ENCODE data around the gene KRT80. TPM values are rescaled to one million over a fixed set of nuclear protein-coding genes. Genes with fewer than 3 reads are reported as not detected.

Gene KRT80
- total RNA-seq, 2 experiments from 2014 or later, result not detected

- Mint-ChIP-seq H3K4me1 (ENCODE audit: low read depth) (no peaks in the 10 kb centered on the region), H3K9me3 (no peaks in the 10 kb centered on the region), H3K27me3 (ENCODE audit: low read depth) (no peaks in the 10 kb centered on the region), H3K4me3 (no peak overlapping the region), H3K36me3 (ENCODE audit: low read depth) (no peaks in the 10 kb centered on the region), H3K27ac (no peak overlapping the region)
- DNase-seq, result no peak
- CTCF ChIA-PET, result no interaction called here
- intact Hi-C loops (cut with micrococcal nuclease), result no loop called here
Observed at GRCh38 chr12:52186118-52186840, 5.5 kb downstream of the KRT80 start.

- no peak for DNase-seq
- H3K4me1 Mint-ChIP-seq (ENCODE audit: low read depth), result no peaks in the 10 kb centered on the region
- no peaks in the 10 kb centered on the region for H3K27me3 Mint-ChIP-seq (ENCODE audit: low read depth)
- H3K4me3 Mint-ChIP-seq, result no peak overlapping the region
- H3K9me3 Mint-ChIP-seq, result no peaks in the 10 kb centered on the region
- intact Hi-C loops (cut with micrococcal nuclease), result no loop called here
- no peak overlapping the region for H3K27ac Mint-ChIP-seq
- no peaks in the 10 kb centered on the region for H3K36me3 Mint-ChIP-seq (ENCODE audit: low read depth)
- CTCF ChIA-PET, result interaction anchor here (0.7 kb wide), 1 partner anchor 94 kb away, joined by 3 read pairs; no protein-coding TSS in a partner anchor
Observed at GRCh38 chr12:52185400-52185967, 6.3 kb downstream of the KRT80 start.

- H3K9me3 Mint-ChIP-seq, result no peaks in the 10 kb centered on the region
- CTCF ChIA-PET, result interaction anchor here (0.7 kb wide), 1 partner anchor 94 kb away, joined by 3 read pairs; no protein-coding TSS in a partner anchor
- no peak overlapping the region for H3K27ac Mint-ChIP-seq
- H3K36me3 Mint-ChIP-seq (ENCODE audit: low read depth), result no peaks in the 10 kb centered on the region
- intact Hi-C loops (cut with micrococcal nuclease), result no loop called here
- DNase-seq, result no peak
- H3K27me3 Mint-ChIP-seq (ENCODE audit: low read depth), result no peaks in the 10 kb centered on the region
- no peaks in the 10 kb centered on the region for H3K4me1 Mint-ChIP-seq (ENCODE audit: low read depth)
- no peak overlapping the region for H3K4me3 Mint-ChIP-seq
Observed at GRCh38 chr12:52184813-52185212, 7.0 kb downstream of the KRT80 start.

GRCh38 chr12:52183971-52184370 is 7.8 kb downstream of the KRT80 start:
- H3K27me3 Mint-ChIP-seq (ENCODE audit: low read depth), result no peaks in the 10 kb centered on the region
- H3K4me3 Mint-ChIP-seq, result no peak overlapping the region
- intact Hi-C loops (cut with micrococcal nuclease), result no loop called here
- H3K4me1 Mint-ChIP-seq (ENCODE audit: low read depth), result no peaks in the 10 kb centered on the region
- DNase-seq, result no peak
- no peak overlapping the region for H3K27ac Mint-ChIP-seq
- no peaks in the 10 kb centered on the region for H3K9me3 Mint-ChIP-seq
- no peaks in the 10 kb centered on the region for H3K36me3 Mint-ChIP-seq (ENCODE audit: low read depth)
- CTCF ChIA-PET, result no interaction called here

- CTCF ChIA-PET, result no interaction called here
- H3K4me3 Mint-ChIP-seq, result no peak overlapping the region
- H3K4me1 Mint-ChIP-seq (ENCODE audit: low read depth), result no peaks in the 10 kb centered on the region
- no peaks in the 10 kb centered on the region for H3K9me3 Mint-ChIP-seq
- no peak overlapping the region for H3K27ac Mint-ChIP-seq
- intact Hi-C loops (cut with micrococcal nuclease), result no loop called here
- DNase-seq, result no peak
- no peaks in the 10 kb centered on the region for H3K27me3 Mint-ChIP-seq (ENCODE audit: low read depth)
- no peaks in the 10 kb centered on the region for H3K36me3 Mint-ChIP-seq (ENCODE audit: low read depth)
Observed at GRCh38 chr12:52183544-52183910, 8.3 kb downstream of the KRT80 start.

- CTCF ChIA-PET, result no interaction called here
- no peaks in the 10 kb centered on the region for H3K4me1 Mint-ChIP-seq (ENCODE audit: low read depth)
- intact Hi-C loops (cut with micrococcal nuclease), result no loop called here
- H3K9me3 Mint-ChIP-seq, result no peaks in the 10 kb centered on the region
- no peak for DNase-seq
- H3K4me3 Mint-ChIP-seq, result no peak overlapping the region
- H3K27me3 Mint-ChIP-seq (ENCODE audit: low read depth), result no peaks in the 10 kb centered on the region
- no peak overlapping the region for H3K27ac Mint-ChIP-seq
- no peaks in the 10 kb centered on the region for H3K36me3 Mint-ChIP-seq (ENCODE audit: low read depth)
Observed at GRCh38 chr12:52182898-52183543, 8.8 kb downstream of the KRT80 start.

- Mint-ChIP-seq H3K27me3 (ENCODE audit: low read depth) (no peaks in the 10 kb centered on the region), H3K4me1 (ENCODE audit: low read depth) (no peaks in the 10 kb centered on the region), H3K36me3 (ENCODE audit: low read depth) (no peaks in the 10 kb centered on the region), H3K27ac (no peak overlapping the region), H3K4me3 (no peak overlapping the region), H3K9me3 (no peaks in the 10 kb centered on the region)
- no peak for DNase-seq
- intact Hi-C loops (cut with micrococcal nuclease), result no loop called here
- CTCF ChIA-PET, result no interaction called here
Observed at GRCh38 chr12:52182384-52182783, 9.4 kb downstream of the KRT80 start.

GRCh38 chr12:52181746-52182145 is 10.1 kb downstream of the KRT80 start:
- Mint-ChIP-seq H3K27ac (no peak overlapping the region), H3K4me3 (no peak overlapping the region), H3K9me3 (no peaks in the 10 kb centered on the region), H3K27me3 (ENCODE audit: low read depth) (no peaks in the 10 kb centered on the region), H3K36me3 (ENCODE audit: low read depth) (no peaks in the 10 kb centered on the region), H3K4me1 (ENCODE audit: low read depth) (no peaks in the 10 kb centered on the region)
- CTCF ChIA-PET, result interaction anchor here (1.2 kb wide), 1 partner anchor 97 kb away, joined by 3 read pairs; no protein-coding TSS in a partner anchor
- intact Hi-C loops (cut with micrococcal nuclease), result no loop called here
- DNase-seq, result no peak

GRCh38 chr12:52180971-52181628 is 10.7 kb downstream of the KRT80 start:
- DNase-seq, result no peak

GRCh38 chr12:52179396-52179973 is 12.3 kb downstream of the KRT80 start:
- CTCF ChIA-PET, result no interaction called here
- Mint-ChIP-seq H3K36me3 (ENCODE audit: low read depth) (no peaks in the 10 kb centered on the region), H3K27me3 (ENCODE audit: low read depth) (no peaks in the 10 kb centered on the region), H3K4me1 (ENCODE audit: low read depth) (no peaks in the 10 kb centered on the region), H3K4me3 (no peak overlapping the region), H3K27ac (no peak overlapping the region), H3K9me3 (no peaks in the 10 kb centered on the region)
- no peak for DNase-seq
- intact Hi-C loops (cut with micrococcal nuclease), result no loop called here

More at GRCh38 chr12:52180971-52181628, 10.7 kb downstream of the KRT80 start:
- Mint-ChIP-seq H3K27ac (no peak overlapping the region), H3K4me1 (ENCODE audit: low read depth) (no peaks in the 10 kb centered on the region), H3K9me3 (no peaks in the 10 kb centered on the region), H3K27me3 (ENCODE audit: low read depth) (no peaks in the 10 kb centered on the region), H3K4me3 (no peak overlapping the region), H3K36me3 (ENCODE audit: low read depth) (no peaks in the 10 kb centered on the region)
- intact Hi-C loops (cut with micrococcal nuclease), result no loop called here
- CTCF ChIA-PET, result interaction anchor here (1.2 kb wide), 1 partner anchor 98 kb away, joined by 3 read pairs; no protein-coding TSS in a partner anchor

- intact Hi-C loops (cut with micrococcal nuclease), result no loop called here
- Mint-ChIP-seq H3K9me3 (no peaks in the 10 kb centered on the region), H3K27me3 (ENCODE audit: low read depth) (no peaks in the 10 kb centered on the region), H3K4me1 (ENCODE audit: low read depth) (no peaks in the 10 kb centered on the region), H3K36me3 (ENCODE audit: low read depth) (no peaks in the 10 kb centered on the region), H3K4me3 (no peak overlapping the region), H3K27ac (no peak overlapping the region)
- DNase-seq, result no peak
- CTCF ChIA-PET, result no interaction called here
Observed at GRCh38 chr12:52178984-52179383, 12.8 kb downstream of the KRT80 start.

- Mint-ChIP-seq H3K27me3 (ENCODE audit: low read depth) (no peaks in the 10 kb centered on the region), H3K36me3 (ENCODE audit: low read depth) (no peaks in the 10 kb centered on the region), H3K4me3 (no peak overlapping the region), H3K9me3 (no peaks in the 10 kb centered on the region), H3K4me1 (ENCODE audit: low read depth) (no peaks in the 10 kb centered on the region), H3K27ac (no peak overlapping the region)
- intact Hi-C loops (cut with micrococcal nuclease), result no loop called here
- no peak for DNase-seq
- CTCF ChIA-PET, result no interaction called here
Observed at GRCh38 chr12:52178443-52178842, 13.4 kb downstream of the KRT80 start.
